ENCODE results near the gene RNF166. TPM values are rescaled to one million over a fixed set of nuclear protein-coding genes. Genes with fewer than 3 reads are reported as not detected.
"Not testable (repeated sequence)": the region's sequence is repeated elsewhere in the genome, so short reads cannot be mapped to it uniquely, and the experiment has no call there.

RNF166 gene
- total RNA-seq, 1 donor from 2014 or later: 21.4 TPM

- H3K27ac Mint-ChIP-seq: no peak overlapping the region
- H3K4me3 Mint-ChIP-seq: no peak overlapping the region
- no peak for DNase-seq (ENCODE audit: low spot score in 2 of 2, unreplicated experiment in 2 of 2)
- no peak for TF ChIP-seq CTCF (IDR thresholded peaks at IDR 0.05; ENCODE audit: unreplicated experiment)
- peaks cover 2% of the 10 kb centered on the region for H3K36me3 Mint-ChIP-seq
- no peaks in the 10 kb centered on the region for H3K27me3 Mint-ChIP-seq (ENCODE audit: low read depth)
- H3K9me3 Mint-ChIP-seq: no peaks in the 10 kb centered on the region
- H3K4me1 Mint-ChIP-seq: no peaks in the 10 kb centered on the region
These were observed 34.4 kb downstream of the RNF166 start for GRCh38 chr16:88671806-88672205.

GRCh38 chr16:88669980-88670379 is 36.2 kb downstream of the RNF166 start:
- no peaks in the 10 kb centered on the region for H3K9me3 Mint-ChIP-seq
- H3K27me3 Mint-ChIP-seq (ENCODE audit: low read depth): no peaks in the 10 kb centered on the region
- peaks cover 4% of the 10 kb centered on the region for H3K36me3 Mint-ChIP-seq
- TF ChIP-seq CTCF (IDR thresholded peaks at IDR 0.05; ENCODE audit: unreplicated experiment): no peak
- no peak overlapping the region for H3K27ac Mint-ChIP-seq
- H3K4me1 Mint-ChIP-seq: peaks cover 2% of the 10 kb centered on the region
- no peak overlapping the region for H3K4me3 Mint-ChIP-seq
- DNase-seq (ENCODE audit: low spot score in 2 of 2, unreplicated experiment in 2 of 2): no peak

GRCh38 chr16:88669493-88669892 is 36.7 kb downstream of the RNF166 start:
- not testable (repeated sequence) for DNase-seq (ENCODE audit: low spot score in 2 of 2, unreplicated experiment in 2 of 2); H3K4me1 Mint-ChIP-seq; H3K27ac Mint-ChIP-seq; H3K4me3 Mint-ChIP-seq; H3K9me3 Mint-ChIP-seq; H3K27me3 Mint-ChIP-seq (ENCODE audit: low read depth); H3K36me3 Mint-ChIP-seq

- Mint-ChIP-seq H3K27ac (peak overlapping the region; percentile 64), H3K36me3 (peaks cover 4% of the 10 kb centered on the region), H3K9me3 (no peaks in the 10 kb centered on the region), H3K4me1 (peaks cover 7% of the 10 kb centered on the region), H3K4me3 (no peak overlapping the region), H3K27me3 (ENCODE audit: low read depth) (no peaks in the 10 kb centered on the region)
- no peak for TF ChIP-seq CTCF (IDR thresholded peaks at IDR 0.05; ENCODE audit: unreplicated experiment)
- no peak for DNase-seq (ENCODE audit: low spot score in 2 of 2, unreplicated experiment in 2 of 2)
These were observed 38.7 kb downstream of the RNF166 start for GRCh38 chr16:88667461-88667860.

GRCh38 chr16:88665570-88665969 is 40.6 kb downstream of the RNF166 start:
- H3K27ac Mint-ChIP-seq: no peak overlapping the region
- peaks cover 17% of the 10 kb centered on the region for H3K4me1 Mint-ChIP-seq
- DNase-seq (ENCODE audit: low spot score in 2 of 2, unreplicated experiment in 2 of 2): no peak
- no peaks in the 10 kb centered on the region for H3K27me3 Mint-ChIP-seq (ENCODE audit: low read depth)
- no peaks in the 10 kb centered on the region for H3K9me3 Mint-ChIP-seq
- no peak overlapping the region for H3K4me3 Mint-ChIP-seq
- peaks cover 4% of the 10 kb centered on the region for H3K36me3 Mint-ChIP-seq
- no peak for TF ChIP-seq CTCF (IDR thresholded peaks at IDR 0.05; ENCODE audit: unreplicated experiment)

GRCh38 chr16:88665148-88665547 is 41.1 kb downstream of the RNF166 start:
- Mint-ChIP-seq H3K9me3 (no peaks in the 10 kb centered on the region), H3K27ac (no peak overlapping the region), H3K27me3 (ENCODE audit: low read depth) (no peaks in the 10 kb centered on the region), H3K4me3 (peak overlapping the region; percentile 44), H3K4me1 (peaks cover 17% of the 10 kb centered on the region), H3K36me3 (peaks cover 4% of the 10 kb centered on the region)
- TF ChIP-seq CTCF (IDR thresholded peaks at IDR 0.05; ENCODE audit: unreplicated experiment): no peak
- no peak for DNase-seq (ENCODE audit: low spot score in 2 of 2, unreplicated experiment in 2 of 2)

Measured in mesothelial cell of epicardium (in vitro differentiated cells).